Panc1 (cell line): ENCODE results near the gene OFD1. TPM values are rescaled to one million over a fixed set of nuclear protein-coding genes. Genes with fewer than 3 reads are reported as not detected.

Experiments used
- ATAC-seq: fragments of 200-7000 bp; cut with Tn5 transposase; 2 replicates; pipeline ENCODE4 v1.9.1; 2020; ENCODE audit warnings: mild to moderate bottlenecking, moderate library complexity
- BruUV-seq: library from RNA; stranded (reverse); fragments of 400-500 nt; replicated peaks from 2 replicates; lab custom pipeline; 2021; lab: Mats Ljungman, UMichigan
- CTCF ChIA-PET: fragments of 300-600 bp; sonication (Branson Sonifier 250); formaldehyde crosslinking; loops from one replicate; lab custom pipeline; 2022; ENCODE audit warnings: antibody characterized with exemption; lab: Charles Lee
- POLR2A ChIA-PET: fragments of 300-600 bp; sonication (Branson Sonifier 250); formaldehyde crosslinking; loops from one replicate; lab custom pipeline; 2022; ENCODE audit warnings: antibody characterized with exemption; lab: Charles Lee
- DNase-seq: peaks from one replicate; pipeline ENCODE4 v3.0.0-alpha.2; 2010; ENCODE audit warnings: low read depth, low spot score
- H3K27ac ChIP-seq: 2 replicates; pipeline ENCODE4 v1.5.1; 2011; ENCODE audit warnings: mild to moderate bottlenecking, low read length, inconsistent platforms
- H3K27me3 ChIP-seq: fragments of 200-500 bp; sonication (Bioruptor generic); 2 replicates; pipeline ENCODE4 v1.6.0; 2014; ENCODE audit warnings: low read length, inconsistent platforms; ENCODE audit not compliant: control insufficient read depth, insufficient read depth
- H3K36me3 ChIP-seq: fragments of 200-500 bp; sonication (Bioruptor generic); 2 replicates; pipeline ENCODE4 v1.5.1; 2014; ENCODE audit warnings: inconsistent platforms, mild to moderate bottlenecking, low read length, moderate library complexity; ENCODE audit not compliant: control insufficient read depth, insufficient read depth
- H3K4me1 ChIP-seq: 2 replicates; pipeline ENCODE4 v1.5.1; 2011; ENCODE audit warnings: inconsistent platforms, mild to moderate bottlenecking, low read length, moderate library complexity; ENCODE audit not compliant: control insufficient read depth, insufficient read depth
- H3K4me3 ChIP-seq, 2 experiments: 2 replicates each; pipeline ENCODE4 v1.5.1; 2011 to 2012; ENCODE audit warnings: low read depth in 2 of 2, low read length in 2 of 2, mild to moderate bottlenecking in 2 of 2, inconsistent platforms in 1 of 2, moderate library complexity in 1 of 2
- H3K9me3 ChIP-seq: fragments of 200-500 bp; sonication (Bioruptor generic); 2 replicates; pipeline ENCODE4 v1.5.1; 2014; ENCODE audit warnings: low read depth, mild to moderate bottlenecking, inconsistent platforms, low read length, moderate library complexity; ENCODE audit not compliant: control insufficient read depth, insufficient read depth
- CTCF ChIP-seq: fragments of 450-650 bp; IDR thresholded peaks from 2 replicates; pipeline ENCODE4 v1.5.1; 2017; ENCODE audit warnings: mild to moderate bottlenecking
- POLR2AphosphoS5 ChIP-seq: IDR thresholded peaks from 2 replicates; pipeline ENCODE4 v1.6.1; 2012; ENCODE audit warnings: mild to moderate bottlenecking, low read depth, low read length, moderate library complexity
- REST ChIP-seq, 2 experiments: IDR thresholded peaks; 2 replicates each; pipeline ENCODE4 v1.6.1; 2011 to 2012; ENCODE audit warnings: low read depth in 2 of 2, control low read depth in 1 of 2, low read length in 1 of 2, mild to moderate bottlenecking in 1 of 2, moderate library complexity in 1 of 2; ENCODE audit not compliant: insufficient read depth in 1 of 2
- SIN3A ChIP-seq: IDR thresholded peaks from 2 replicates; pipeline ENCODE4 v1.6.1; 2012; ENCODE audit warnings: low read depth, mild to moderate bottlenecking, low read length, moderate library complexity, borderline replicate concordance; ENCODE audit not compliant: insufficient read depth
- TCF7L2 ChIP-seq: IDR thresholded peaks from 2 replicates; pipeline ENCODE4 v1.6.1; 2011; ENCODE audit warnings: mild to moderate bottlenecking, low read depth, low read length, inconsistent platforms
- in situ Hi-C: cut with HindIII; loops from 2 replicates; pipeline ENCODE4 v1.10.0; 2016; ENCODE audit warnings: low sequenced_read_pairs, low pct_unique_long_range_greater_than_20kb
- intact Hi-C: fragments of 100-400 bp; cut with micrococcal nuclease; formaldehyde crosslinking; loops from one replicate; pipeline ENCODE4 v1.10.0; 2022; ENCODE audit not compliant: unreplicated experiment
- total RNA-seq: library from RNA; stranded (reverse); gene quantifications from one replicate; pipeline ENCODE4 v1.2.1, GENCODE V29; 2021; ENCODE audit not compliant: unreplicated experiment

Gene OFD1
- total RNA-seq, 1 experiment from 2014 or later = 22.8 TPM

GRCh38 chrX:13695601-13696115 is 38.9 kb upstream of the OFD1 start:
- H3K4me1 ChIP-seq = peaks cover 3% of the 10 kb centered on the region

GRCh38 chrX:13697455-13697854 is 37.1 kb upstream of the OFD1 start:
- ChIA-PET POLR2A (no interaction called here), CTCF (no interaction called here)
- H3K27me3 ChIP-seq = no peaks in the 10 kb centered on the region
- H3K9me3 ChIP-seq = no peaks in the 10 kb centered on the region
- no peak for DNase-seq
- peaks cover 3% of the 10 kb centered on the region; the same call in 1 of the 2 replicates for H3K4me1 ChIP-seq
- H3K4me3 ChIP-seq = no peak overlapping the region
- TF ChIP-seq TCF7L2 = no peak
- TF ChIP-seq SIN3A = no peak
- no peak for TF ChIP-seq CTCF
- no peak for TF ChIP-seq POLR2AphosphoS5
- no peak for TF ChIP-seq REST (IDR thresholded peaks at IDR 0.05; ENCODE audit: insufficient read depth in 1 of 2, low read depth in 2 of 2, low read length in 1 of 2)
- intact Hi-C loops = no loop called here
- H3K27ac ChIP-seq = no peak overlapping the region
- H3K36me3 ChIP-seq = no peaks in the 10 kb centered on the region
- no peak for ATAC-seq
- in situ Hi-C loops = no loop called here
- no TSS peak for BruUV-seq

More at GRCh38 chrX:13695601-13696115, 38.9 kb upstream of the OFD1 start:
- H3K9me3 ChIP-seq = no peaks in the 10 kb centered on the region
- no peak overlapping the region for H3K27ac ChIP-seq
- ChIA-PET CTCF (no interaction called here), POLR2A (no interaction called here)
- intact Hi-C loops (no loop called here), in situ Hi-C loops (no loop called here)
- no peak for ATAC-seq
- BruUV-seq = no TSS peak
- no peaks in the 10 kb centered on the region for H3K36me3 ChIP-seq
- no peak for DNase-seq
- no peak overlapping the region for H3K4me3 ChIP-seq
- TF ChIP-seq POLR2AphosphoS5 = no peak
- no peak for TF ChIP-seq REST (IDR thresholded peaks at IDR 0.05; ENCODE audit: insufficient read depth in 1 of 2, low read depth in 2 of 2, low read length in 1 of 2)
- no peak for TF ChIP-seq CTCF
- TF ChIP-seq TCF7L2 = no peak
- TF ChIP-seq SIN3A = no peak
- H3K27me3 ChIP-seq = no peaks in the 10 kb centered on the region
